ENCODE data around the gene CAPN3. TPM values are rescaled to one million over a fixed set of nuclear protein-coding genes. Genes with fewer than 3 reads are reported as not detected.

Gene CAPN3
- total RNA-seq, 1 donor from 2014 or later = 12.3 TPM

DNA sequence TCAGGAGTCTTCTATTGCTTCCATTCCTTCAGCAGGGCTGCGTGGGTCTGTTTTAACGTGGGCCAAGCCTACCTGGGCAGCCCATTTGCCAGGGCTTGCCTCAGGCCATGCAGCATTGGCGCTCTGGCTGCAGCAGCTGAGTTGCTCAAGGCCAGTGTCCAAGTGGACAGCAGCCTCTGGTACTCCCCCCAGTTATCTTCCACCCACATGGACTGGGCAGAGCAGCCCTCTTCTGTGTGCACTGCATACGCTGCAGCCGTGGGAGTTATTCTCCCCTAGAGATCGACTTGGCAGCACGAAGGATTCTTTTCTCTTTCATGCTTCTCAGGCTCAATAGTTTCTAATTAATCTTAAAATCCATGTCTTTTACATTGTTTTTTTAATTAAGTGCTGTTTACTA lies 6.9 kb upstream of the CAPN3 start:
- no peaks in the 10 kb centered on the region for H3K4me1 Mint-ChIP-seq (ENCODE audit: unreplicated experiment)
- TF ChIP-seq, protein P1, sequence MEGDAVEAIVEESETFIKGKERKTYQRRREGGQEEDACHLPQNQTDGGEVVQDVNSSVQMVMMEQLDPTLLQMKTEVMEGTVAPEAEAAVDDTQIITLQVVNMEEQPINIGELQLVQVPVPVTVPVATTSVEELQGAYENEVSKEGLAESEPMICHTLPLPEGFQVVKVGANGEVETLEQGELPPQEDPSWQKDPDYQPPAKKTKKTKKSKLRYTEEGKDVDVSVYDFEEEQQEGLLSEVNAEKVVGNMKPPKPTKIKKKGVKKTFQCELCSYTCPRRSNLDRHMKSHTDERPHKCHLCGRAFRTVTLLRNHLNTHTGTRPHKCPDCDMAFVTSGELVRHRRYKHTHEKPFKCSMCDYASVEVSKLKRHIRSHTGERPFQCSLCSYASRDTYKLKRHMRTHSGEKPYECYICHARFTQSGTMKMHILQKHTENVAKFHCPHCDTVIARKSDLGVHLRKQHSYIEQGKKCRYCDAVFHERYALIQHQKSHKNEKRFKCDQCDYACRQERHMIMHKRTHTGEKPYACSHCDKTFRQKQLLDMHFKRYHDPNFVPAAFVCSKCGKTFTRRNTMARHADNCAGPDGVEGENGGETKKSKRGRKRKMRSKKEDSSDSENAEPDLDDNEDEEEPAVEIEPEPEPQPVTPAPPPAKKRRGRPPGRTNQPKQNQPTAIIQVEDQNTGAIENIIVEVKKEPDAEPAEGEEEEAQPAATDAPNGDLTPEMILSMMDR (conservative IDR thresholded peaks at IDR 0.05) = no peak
- H3K4me3 Mint-ChIP-seq = no peak overlapping the region
- H3K9me3 Mint-ChIP-seq = no peaks in the 10 kb centered on the region
- no peak overlapping the region for H3K27ac Mint-ChIP-seq
- peaks cover 18% of the 10 kb centered on the region for H3K36me3 Mint-ChIP-seq
- DNase-seq (ENCODE audit: extremely low spot score, unreplicated experiment) = no peak
- H3K27me3 Mint-ChIP-seq = no peaks in the 10 kb centered on the region

DNA sequence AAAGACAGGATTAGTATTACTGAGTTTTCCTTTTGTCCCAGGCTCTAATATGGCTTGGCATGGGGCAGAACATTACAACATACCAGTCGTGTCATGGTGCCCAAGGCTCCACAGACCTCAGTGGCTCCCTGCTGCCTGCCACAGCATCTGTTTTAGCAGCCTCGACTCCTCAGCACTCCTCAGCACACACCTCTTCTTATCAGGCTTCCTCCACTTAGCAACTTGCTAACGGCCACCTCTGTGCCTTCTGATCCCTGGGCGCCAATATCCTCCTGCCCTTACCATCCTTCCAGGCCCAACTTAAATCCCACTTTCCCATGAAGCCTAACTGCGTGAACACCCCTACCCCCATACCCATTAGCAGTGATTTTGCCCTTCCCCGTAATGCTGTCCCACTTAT lies 6.2 kb upstream of the CAPN3 start:
- Mint-ChIP-seq H3K4me1 (ENCODE audit: unreplicated experiment) (no peaks in the 10 kb centered on the region), H3K27me3 (no peaks in the 10 kb centered on the region), H3K27ac (no peak overlapping the region), H3K36me3 (peaks cover 18% of the 10 kb centered on the region), H3K4me3 (no peak overlapping the region), H3K9me3 (no peaks in the 10 kb centered on the region)
- no peak for DNase-seq (ENCODE audit: extremely low spot score, unreplicated experiment)
- TF ChIP-seq, protein P1 (conservative IDR thresholded peaks at IDR 0.05) = no peak

DNA sequence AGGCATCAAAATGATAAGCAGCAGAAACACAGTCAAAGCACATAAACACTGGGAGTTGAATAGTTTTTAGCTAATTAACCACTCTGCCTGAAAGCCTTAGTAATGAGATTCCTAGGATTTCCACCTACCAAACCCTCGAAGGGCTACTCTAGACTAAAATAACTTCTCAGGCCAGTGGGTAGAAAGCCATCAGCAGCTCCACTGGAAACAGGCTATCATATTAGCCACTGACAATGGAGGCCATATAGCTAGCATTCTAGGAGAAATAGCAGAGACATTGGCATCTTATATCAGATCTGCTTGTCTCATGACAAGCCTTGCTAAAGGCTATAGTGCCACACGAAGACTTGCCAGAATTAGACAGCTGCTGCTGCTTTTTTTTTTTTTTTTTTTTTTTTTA lies 4.5 kb upstream of the CAPN3 start:
- Mint-ChIP-seq H3K27ac (no peak overlapping the region), H3K4me3 (no peak overlapping the region), H3K9me3 (no peaks in the 10 kb centered on the region), H3K4me1 (ENCODE audit: unreplicated experiment) (no peaks in the 10 kb centered on the region), H3K27me3 (no peaks in the 10 kb centered on the region), H3K36me3 (peaks cover 15% of the 10 kb centered on the region)
- TF ChIP-seq, protein P1 (conservative IDR thresholded peaks at IDR 0.05) = no peak
- no peak for DNase-seq (ENCODE audit: extremely low spot score, unreplicated experiment)

DNA sequence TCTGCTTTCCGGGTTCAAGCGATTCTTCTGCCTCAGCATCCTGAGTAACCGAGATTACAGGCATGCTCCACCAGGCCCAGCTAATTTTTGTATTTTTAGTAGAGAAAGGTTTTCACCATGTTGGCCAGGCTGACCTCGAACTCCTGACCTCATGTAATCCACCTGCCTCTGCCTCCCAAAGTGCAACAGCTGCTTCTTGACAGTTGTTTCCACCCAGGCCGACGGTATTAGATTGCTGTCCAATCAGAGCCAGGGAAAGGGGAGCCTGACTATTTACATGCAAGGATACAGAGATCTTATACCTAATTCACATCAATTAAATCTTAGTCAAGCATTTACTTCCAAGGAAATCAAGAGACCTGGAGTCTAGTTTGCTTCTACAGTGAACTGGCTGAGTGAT lies 4.0 kb upstream of the CAPN3 start:
- H3K27me3 Mint-ChIP-seq = no peaks in the 10 kb centered on the region
- TF ChIP-seq, protein P1 (conservative IDR thresholded peaks at IDR 0.05) = no peak
- no peaks in the 10 kb centered on the region for H3K4me1 Mint-ChIP-seq (ENCODE audit: unreplicated experiment)
- no peak overlapping the region for H3K4me3 Mint-ChIP-seq
- peaks cover 15% of the 10 kb centered on the region for H3K36me3 Mint-ChIP-seq
- H3K27ac Mint-ChIP-seq = no peak overlapping the region
- H3K9me3 Mint-ChIP-seq = no peaks in the 10 kb centered on the region
- no peak for DNase-seq (ENCODE audit: extremely low spot score, unreplicated experiment)

DNA sequence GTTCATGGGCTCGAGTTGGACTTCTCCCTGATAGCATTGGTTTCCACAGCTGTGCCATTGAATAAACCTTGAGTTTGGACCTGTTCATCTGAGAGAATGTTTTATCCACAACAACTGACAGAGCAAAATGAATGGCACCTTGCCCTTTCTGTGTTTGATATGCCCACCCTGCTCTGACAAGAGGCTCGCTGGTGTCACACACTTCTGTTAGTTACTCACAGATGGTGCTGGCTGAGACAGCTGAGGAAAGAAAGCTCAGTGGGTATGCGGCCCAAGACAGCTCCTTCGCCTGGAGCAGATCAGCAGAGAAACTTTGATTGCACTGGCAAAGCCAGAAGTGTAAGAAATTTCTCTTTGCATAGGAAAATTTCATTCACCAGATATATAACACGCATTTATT lies 2.5 kb upstream of the CAPN3 start:
- Mint-ChIP-seq H3K36me3 (peaks cover 7% of the 10 kb centered on the region), H3K9me3 (no peaks in the 10 kb centered on the region), H3K4me3 (no peak overlapping the region), H3K27ac (no peak overlapping the region), H3K4me1 (ENCODE audit: unreplicated experiment) (no peaks in the 10 kb centered on the region), H3K27me3 (no peaks in the 10 kb centered on the region)
- TF ChIP-seq, protein P1 (conservative IDR thresholded peaks at IDR 0.05) = no peak
- no peak for DNase-seq (ENCODE audit: extremely low spot score, unreplicated experiment)

DNA sequence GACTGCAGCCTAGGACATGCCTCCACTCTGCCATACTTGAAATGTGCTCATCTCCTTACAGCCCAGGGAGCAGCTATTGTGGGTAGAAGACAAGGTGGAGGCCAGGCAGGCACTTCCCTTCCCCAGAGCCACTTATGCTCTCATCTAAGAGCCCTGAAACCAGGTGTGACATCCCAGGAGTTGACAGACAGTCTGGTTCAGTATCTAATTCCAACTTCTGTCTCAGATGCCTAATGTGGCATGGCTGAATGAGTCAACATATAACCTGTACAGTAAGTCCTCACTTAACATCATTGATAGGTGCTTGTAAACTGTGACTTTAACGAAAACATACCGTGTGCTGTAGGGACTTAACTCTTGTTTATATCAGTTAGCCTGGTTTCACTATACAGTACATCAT lies 1.2 kb upstream of the CAPN3 start:
- DNase-seq (ENCODE audit: extremely low spot score, unreplicated experiment) = no peak
- peaks cover 3% of the 10 kb centered on the region for H3K36me3 Mint-ChIP-seq
- no peak overlapping the region for H3K27ac Mint-ChIP-seq
- TF ChIP-seq, protein P1 (conservative IDR thresholded peaks at IDR 0.05) = no peak
- no peaks in the 10 kb centered on the region for H3K9me3 Mint-ChIP-seq
- no peaks in the 10 kb centered on the region for H3K27me3 Mint-ChIP-seq
- no peaks in the 10 kb centered on the region for H3K4me1 Mint-ChIP-seq (ENCODE audit: unreplicated experiment)
- no peak overlapping the region for H3K4me3 Mint-ChIP-seq
